Embryonic facial prominence (tissue), 1 donor: ENCODE data around the gene NPAS3.

ENCODE experiments used
- DNase-seq: peaks from one replicate; pipeline ENCODE4 v3.0.0-alpha.2; 2016; ENCODE audit errors: extremely low spot score

The NPAS3 gene

GRCh38 chr14:33629792-33630191, 691.1 kb downstream of the NPAS3 start:
- no peak for DNase-seq

- no peak for DNase-seq
Observed at GRCh38 chr14:33631021-33631420, 692.3 kb downstream of the NPAS3 start.

- DNase-seq, result no peak
Observed at GRCh38 chr14:33631441-33631840, 692.8 kb downstream of the NPAS3 start.

DNA sequence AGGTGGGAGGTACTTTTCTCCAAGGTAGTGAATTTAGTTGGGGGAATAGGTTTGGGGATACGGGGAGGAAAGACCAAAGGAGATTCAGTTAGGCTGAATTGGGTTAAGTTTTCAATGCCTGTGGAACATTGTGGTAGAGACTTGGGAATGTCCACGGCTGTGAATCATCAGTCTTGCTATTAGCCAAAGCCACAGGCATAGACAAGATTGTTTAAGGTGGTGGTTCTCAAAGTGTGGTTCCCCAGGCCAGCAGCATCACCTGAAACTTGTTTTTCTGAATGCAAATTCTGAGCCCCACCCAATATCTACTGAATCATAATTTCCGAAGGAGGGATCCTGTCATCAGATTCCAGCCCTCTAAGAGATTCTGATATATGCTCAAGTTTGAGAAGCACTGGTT, 696.0 kb downstream of the NPAS3 start:
- no peak for DNase-seq

DNA sequence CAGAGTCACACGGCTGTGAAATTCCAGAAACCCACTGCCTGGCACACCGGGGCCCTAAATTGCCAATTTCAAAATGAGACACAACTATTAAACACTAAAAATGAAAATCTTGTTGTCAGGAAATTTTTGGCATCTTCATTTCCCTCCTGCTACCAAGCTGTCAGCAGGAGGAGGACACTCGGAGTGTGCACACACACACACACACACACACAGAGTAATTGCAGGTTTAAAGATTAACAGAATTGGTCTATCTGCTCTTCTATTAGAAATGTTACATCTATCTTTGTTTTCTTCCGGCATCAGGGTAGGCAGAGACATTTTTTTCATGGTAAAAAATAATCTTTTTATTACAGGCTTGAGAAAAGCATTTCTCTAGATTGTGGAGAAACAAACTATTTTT, 698.0 kb downstream of the NPAS3 start:
- no peak for DNase-seq

DNA sequence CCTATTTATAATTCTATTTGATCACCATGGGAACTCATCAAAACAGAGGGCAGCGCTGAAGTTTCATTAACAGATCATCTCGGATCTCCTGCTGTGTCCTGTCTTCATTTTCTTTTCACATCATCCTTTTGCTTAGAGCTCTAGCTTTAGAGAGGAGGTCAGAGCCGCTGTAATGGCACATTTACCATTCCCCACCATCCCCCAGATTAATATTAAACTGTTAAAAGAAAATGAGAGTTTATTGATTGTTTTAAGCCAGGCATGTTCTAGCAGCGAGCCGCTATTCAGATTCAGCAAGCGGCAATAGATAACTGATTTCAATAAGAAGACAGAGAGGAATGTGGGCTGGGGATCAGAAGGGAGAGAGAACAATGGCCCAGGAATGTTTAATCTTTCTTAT, 703.4 kb downstream of the NPAS3 start:
- no peak for DNase-seq

DNA sequence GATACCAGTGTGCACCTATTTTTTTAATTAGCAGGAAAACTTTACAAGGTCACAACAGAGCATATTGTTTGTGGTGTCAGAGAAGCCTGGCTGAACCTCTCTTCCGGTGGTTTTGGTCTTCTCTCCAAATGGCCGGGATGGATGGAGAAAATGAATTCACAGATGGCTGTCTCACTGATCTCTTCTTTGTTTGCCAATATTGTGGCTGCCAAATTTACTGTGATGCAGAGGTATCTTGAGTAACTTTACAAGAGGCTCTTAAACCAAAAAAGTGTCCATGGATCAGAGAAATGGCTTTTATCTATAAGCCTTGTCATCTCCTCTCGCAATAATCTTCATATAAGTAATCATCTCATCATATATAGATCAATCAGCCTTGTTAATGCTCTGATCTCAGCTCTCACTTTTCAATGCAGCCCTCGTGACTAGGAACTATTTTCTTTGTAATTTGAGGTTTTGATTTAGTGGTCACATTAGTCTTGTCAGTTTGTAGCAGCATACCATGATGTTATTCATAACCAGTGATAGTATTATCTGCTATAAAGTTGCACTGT, 704.1 kb downstream of the NPAS3 start:
- DNase-seq, result no peak

GRCh38 chr14:33643426-33644181, 704.9 kb downstream of the NPAS3 start:
- no peak for DNase-seq

GRCh38 chr14:33646692-33647260, 708.1 kb downstream of the NPAS3 start:
- no peak for DNase-seq

DNA sequence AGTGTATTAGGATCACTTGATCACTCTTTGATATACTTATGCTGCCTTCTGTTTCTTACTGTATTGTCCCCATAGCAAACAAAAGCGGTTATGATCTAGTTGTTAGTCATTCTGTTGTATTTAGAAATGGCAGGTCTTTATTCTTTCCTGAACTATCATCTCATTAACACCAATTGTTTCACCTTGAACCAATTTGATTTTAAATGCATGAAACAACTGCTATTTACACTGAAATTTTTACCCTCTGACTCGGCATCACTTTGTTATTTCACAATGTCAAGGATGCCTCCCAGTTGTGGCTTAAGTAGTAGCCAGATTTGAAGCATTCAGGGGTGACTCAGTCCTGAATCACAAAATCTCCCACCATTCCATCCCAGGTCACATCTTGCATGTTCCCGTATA, 708.7 kb downstream of the NPAS3 start:
- DNase-seq, result no peak

GRCh38 chr14:33650430-33650829, 711.8 kb downstream of the NPAS3 start:
- no peak for DNase-seq

DNA sequence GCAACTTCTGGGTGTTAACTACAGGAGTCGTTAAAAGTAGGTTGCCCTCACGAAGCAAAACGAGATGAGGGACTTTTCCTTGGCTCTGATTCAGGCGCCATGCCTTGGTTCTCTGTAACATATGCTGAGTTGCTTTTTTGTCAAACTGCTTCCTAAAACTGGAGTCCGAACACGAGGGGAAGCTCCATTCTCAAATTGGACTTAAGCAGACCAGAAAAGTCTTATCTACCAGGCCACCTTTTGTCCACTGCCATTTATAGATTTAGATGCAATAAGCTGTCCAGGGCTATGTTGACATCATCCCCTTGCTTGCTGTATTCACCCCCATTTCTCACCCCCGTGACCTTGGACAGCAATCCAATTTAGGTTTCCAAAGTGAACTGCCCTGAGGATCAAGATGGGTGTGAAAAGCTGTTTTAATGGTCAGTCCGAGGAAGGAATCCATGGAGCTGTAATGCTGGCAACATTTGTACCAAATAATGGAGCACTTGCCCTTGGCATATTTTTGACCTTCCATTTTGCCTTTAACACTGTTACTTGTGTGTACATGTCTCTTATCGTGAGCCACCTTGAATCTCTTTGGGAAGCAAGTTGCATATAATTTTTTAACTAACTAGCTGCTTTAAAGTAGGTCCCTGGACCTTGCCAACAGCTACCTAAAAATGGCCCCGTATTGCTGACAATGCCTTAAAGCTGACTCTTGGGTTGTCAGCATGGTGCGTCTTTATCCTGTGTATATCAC, 714.1 kb downstream of the NPAS3 start:
- no peak for DNase-seq

DNA sequence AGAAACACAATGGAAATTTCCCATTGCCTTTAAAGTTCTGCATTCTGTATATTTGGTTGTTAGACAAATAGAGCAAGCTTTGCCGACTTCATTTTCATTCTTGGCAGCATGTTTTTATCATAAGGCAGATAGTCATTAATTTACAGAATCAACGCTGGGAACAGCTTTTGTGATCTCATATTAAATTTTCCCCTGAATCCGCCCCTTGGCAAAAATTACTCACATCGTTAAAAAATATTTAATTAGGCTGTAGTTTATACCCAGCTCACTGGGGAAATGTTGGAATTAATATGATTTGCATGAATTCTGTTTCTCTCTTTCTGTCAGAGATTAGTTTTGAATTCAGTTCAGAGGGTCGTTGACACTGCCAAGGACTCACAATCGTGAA, 714.6 kb downstream of the NPAS3 start:
- no peak for DNase-seq

DNA sequence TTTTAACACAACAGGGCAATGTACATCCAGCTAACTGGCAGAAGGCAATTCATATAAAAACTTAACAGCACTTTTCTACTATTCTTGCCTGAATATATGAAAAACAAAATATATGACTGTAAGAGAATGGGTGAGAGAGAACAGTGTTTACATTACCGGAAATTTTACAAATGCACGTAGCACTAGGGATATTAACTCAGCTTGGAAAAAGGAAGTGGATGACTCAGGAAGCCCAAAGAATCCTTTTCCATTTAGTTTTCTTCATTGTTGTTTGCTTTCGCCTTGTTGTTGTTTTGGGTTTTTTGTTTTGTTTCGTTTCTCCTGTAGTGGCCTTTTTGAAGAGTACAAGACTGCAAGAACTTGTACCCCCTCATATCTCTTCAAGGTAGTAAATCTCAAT, 716.7 kb downstream of the NPAS3 start:
- no peak for DNase-seq

GRCh38 chr14:33657476-33657875, 718.8 kb downstream of the NPAS3 start:
- no peak for DNase-seq

- no peak for DNase-seq
Observed at GRCh38 chr14:33660248-33660647, 721.6 kb downstream of the NPAS3 start.

DNA sequence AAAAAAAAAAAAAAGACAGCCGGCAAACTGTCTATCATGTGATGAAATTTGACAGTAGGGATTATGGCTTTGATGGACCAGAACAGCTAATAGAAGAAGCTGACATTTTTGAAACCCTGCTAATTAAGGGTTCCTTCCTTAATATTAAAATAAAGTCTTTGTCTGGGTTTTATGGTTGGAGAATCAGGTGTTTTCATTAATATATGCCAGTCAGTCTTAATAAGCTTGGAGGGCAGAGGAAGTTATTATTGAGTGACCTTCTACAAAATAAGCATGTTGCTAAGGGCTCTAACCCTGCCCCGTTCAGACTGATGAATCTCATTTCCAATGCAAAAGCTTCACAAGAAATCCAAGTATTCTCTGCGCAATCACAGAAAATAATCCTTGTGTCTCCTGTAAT, 722.4 kb downstream of the NPAS3 start:
- no peak for DNase-seq

- DNase-seq, result no peak
Observed at GRCh38 chr14:33668066-33668465, 729.4 kb downstream of the NPAS3 start.

GRCh38 chr14:33669111-33669510, 730.4 kb downstream of the NPAS3 start:
- DNase-seq, result no peak

GRCh38 chr14:33670235-33670634, 731.6 kb downstream of the NPAS3 start:
- no peak for DNase-seq

DNA sequence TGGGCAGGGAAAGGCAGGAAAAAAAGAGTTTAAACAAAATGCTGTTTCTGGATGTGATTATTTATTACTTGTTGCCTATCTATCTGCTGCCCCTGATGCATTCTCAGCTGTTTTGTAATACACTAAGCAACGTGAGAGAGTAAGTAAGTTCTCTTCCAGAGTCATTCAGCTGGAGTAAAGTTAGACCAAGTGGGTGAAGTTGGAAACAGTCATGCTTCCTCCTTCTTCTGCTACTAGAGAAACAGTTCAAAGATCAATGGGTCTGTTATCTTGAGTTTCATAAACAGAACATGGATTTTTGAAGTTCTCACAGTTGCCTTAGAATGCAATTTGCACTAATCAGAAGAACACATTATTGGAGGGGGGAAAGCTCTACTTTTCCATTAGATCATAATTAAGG, 732.9 kb downstream of the NPAS3 start:
- no peak for DNase-seq

- DNase-seq, result no peak
Observed at GRCh38 chr14:33674927-33675326, 736.2 kb downstream of the NPAS3 start.
